Hepatic stellate cell (primary cell): ENCODE results near the gene MAPRE2.
"Not testable (repeated sequence)": the region's sequence is repeated elsewhere in the genome, so short reads cannot be mapped to it uniquely, and the experiment has no call there.

Source experiments
- DNase-seq: peaks from one replicate; pipeline ENCODE4 v3.0.0; 2011; ENCODE audit warnings: low spot score

MAPRE2 gene

GRCh38 chr18:35122586-35123224 is 81.5 kb downstream of the MAPRE2 start:
- DNase-seq: no peak

GRCh38 chr18:35123811-35124210 is 82.6 kb downstream of the MAPRE2 start:
- no peak for DNase-seq

- DNase-seq: peak; percentile 18
Observed at GRCh38 chr18:35127201-35127600, 86.0 kb downstream of the MAPRE2 start.

GRCh38 chr18:35128675-35129074 is 87.5 kb downstream of the MAPRE2 start:
- DNase-seq: no peak

GRCh38 chr18:35130236-35130635 is 89.0 kb downstream of the MAPRE2 start:
- no peak for DNase-seq

GRCh38 chr18:35131387-35132020 is 90.3 kb downstream of the MAPRE2 start:
- DNase-seq: no peak

- DNase-seq: no peak
Observed at GRCh38 chr18:35132021-35132902, 91.0 kb downstream of the MAPRE2 start.

- no peak for DNase-seq
Observed at GRCh38 chr18:35134190-35134730, 93.0 kb downstream of the MAPRE2 start.

- DNase-seq: no peak
Observed at GRCh38 chr18:35134791-35135531, 93.7 kb downstream of the MAPRE2 start.

GRCh38 chr18:35136248-35136647 is 95.0 kb downstream of the MAPRE2 start:
- DNase-seq: no peak

- no peak for DNase-seq
Observed at GRCh38 chr18:35136885-35137284, 95.7 kb downstream of the MAPRE2 start.

- no peak for DNase-seq
Observed at GRCh38 chr18:35137632-35138031, 96.4 kb downstream of the MAPRE2 start.

GRCh38 chr18:35138773-35139172 is 97.6 kb downstream of the MAPRE2 start:
- DNase-seq: no peak

GRCh38 chr18:35139517-35139916 is 98.3 kb downstream of the MAPRE2 start:
- DNase-seq: no peak

- DNase-seq: no peak
Observed at GRCh38 chr18:35141077-35141476, 99.9 kb downstream of the MAPRE2 start.

- no peak for DNase-seq
Observed at GRCh38 chr18:35141567-35142274, 100.5 kb downstream of the MAPRE2 start.

- no peak for DNase-seq
Observed at GRCh38 chr18:35142275-35142615, 101.0 kb downstream of the MAPRE2 start.

GRCh38 chr18:35143622-35144596 is 102.7 kb downstream of the MAPRE2 start:
- peak; percentile 55 for DNase-seq

GRCh38 chr18:35144698-35145097 is 103.5 kb downstream of the MAPRE2 start:
- DNase-seq: no peak

GRCh38 chr18:35150195-35150594 is 109.0 kb downstream of the MAPRE2 start:
- DNase-seq: not testable (repeated sequence)
